GM23338 (cell line): ENCODE results near the gene MRTFA.

ENCODE experiments used
- CREB1 ChIP-seq: fragments of 250-450 bp; sonication (Bioruptor Pico); IDR thresholded peaks from 2 replicates; pipeline ENCODE4 v1.5.0; 2020; ENCODE audit warnings: low read depth, mild to moderate bottlenecking, moderate library complexity
- CTCF ChIP-seq, 2 experiments: fragments of 200-600 bp in 1 of 2; sonication (generic) in 1 of 2; conservative IDR thresholded peaks; 2 replicates each; pipeline versions ENCODE4 v1.5.1 to v1.6.1; 2016 to 2017; ENCODE audit warnings: antibody characterized with exemption in 2 of 2, low read depth in 2 of 2, mild to moderate bottlenecking in 2 of 2, moderate library complexity in 1 of 2
- ETS1 ChIP-seq: IDR thresholded peaks from 2 replicates; pipeline ENCODE4 v1.6.1; 2016; ENCODE audit warnings: antibody characterized with exemption
- EZH2 ChIP-seq: fragments of 200-600 bp; sonication (generic); IDR thresholded peaks from one replicate; pipeline ENCODE4 v1.8.0; 2017; ENCODE audit warnings: antibody characterized with exemption, mild to moderate bottlenecking, low read depth; ENCODE audit not compliant: unreplicated experiment
- EZH2phosphoT487 ChIP-seq: fragments of 200-600 bp; sonication (generic); IDR thresholded peaks from one replicate; pipeline ENCODE4 v1.8.1; 2018; ENCODE audit warnings: antibody characterized with exemption; ENCODE audit not compliant: unreplicated experiment
- JUNB ChIP-seq: IDR thresholded peaks from one replicate; pipeline ENCODE4 v1.6.1; 2016; ENCODE audit warnings: antibody characterized with exemption; ENCODE audit not compliant: unreplicated experiment
- NANOG ChIP-seq: IDR thresholded peaks from 2 replicates; pipeline ENCODE4 v1.6.1; 2016; ENCODE audit warnings: antibody characterized with exemption, borderline replicate concordance
- POLR2AphosphoS5 ChIP-seq: IDR thresholded peaks from 2 replicates; pipeline ENCODE4 v1.6.1; 2016; ENCODE audit warnings: antibody characterized with exemption, low read depth
- REST ChIP-seq: IDR thresholded peaks from one replicate; pipeline ENCODE4 v1.6.1; 2018; ENCODE audit warnings: antibody characterized with exemption; ENCODE audit not compliant: unreplicated experiment
- STAT1 ChIP-seq: IDR thresholded peaks from one replicate; pipeline ENCODE4 v1.6.1; 2016; ENCODE audit warnings: antibody characterized with exemption; ENCODE audit not compliant: unreplicated experiment
- ZNF114 ChIP-seq: fragments of 250-450 bp; sonication (Bioruptor Pico); IDR thresholded peaks from 2 replicates; pipeline ENCODE4 v1.5.0; 2020; ENCODE audit warnings: mild to moderate bottlenecking, moderate library complexity
- ZNF331 ChIP-seq: fragments of 250-450 bp; sonication (Bioruptor Pico); IDR thresholded peaks from 2 replicates; pipeline ENCODE4 v1.5.0; 2020; ENCODE audit warnings: low read depth, mild to moderate bottlenecking, moderate library complexity
- ZNF462 ChIP-seq: fragments of 250-450 bp; sonication (Bioruptor Pico); IDR thresholded peaks from 2 replicates; pipeline ENCODE4 v1.5.0; 2020; ENCODE audit warnings: mild to moderate bottlenecking, moderate library complexity

- TF ChIP-seq CTCF (conservative IDR thresholded peaks at IDR 0.05; ENCODE audit: low read depth in 2 of 2) (no peak), STAT1 (no peak), EZH2 (no peak), EZH2phosphoT487 (no peak), POLR2AphosphoS5 (no peak), REST (no peak), JUNB (no peak), NANOG (no peak), ZNF331 (no peak), CREB1 (no peak), ZNF462 (CRISPR knock-in tag) (no peak), ETS1 (no peak), ZNF114 (CRISPR knock-in tag) (no peak)
Observed at GRCh38 chr22:40477683-40478337, 158.7 kb downstream of the MRTFA start.
